HTERT RPE-1 (cell line): ENCODE measurements around the gene ZNF804A.
"Not testable (repeated sequence)": the region's sequence is repeated elsewhere in the genome, so short reads cannot be mapped to it uniquely, and the experiment has no call there.

Source experiments
- in situ Hi-C: fragments of 300-500 bp; cut with MboI; formaldehyde crosslinking; loops from 4 replicates; pipeline ENCODE4 v1.14.3; 2020; ENCODE audit warnings: low sequenced_read_pairs

ZNF804A gene

DNA sequence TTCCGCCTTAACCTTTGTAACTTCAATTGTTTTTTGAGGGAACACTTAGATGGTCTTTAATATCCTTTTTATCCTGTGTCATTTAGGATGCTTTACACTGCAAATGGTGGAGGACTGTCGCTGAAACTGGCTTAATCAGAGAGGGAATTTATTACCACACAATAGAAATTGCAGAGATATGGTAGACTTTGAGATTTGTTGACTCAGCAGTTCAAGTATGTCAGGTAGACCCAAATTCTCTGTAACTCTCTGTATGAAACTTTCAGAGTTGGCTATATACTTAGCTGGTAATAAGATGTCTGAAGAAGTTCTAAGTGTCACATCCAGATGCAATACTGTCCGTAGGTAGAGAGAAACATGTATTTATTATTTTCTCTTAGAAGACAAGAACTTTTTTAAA is 100.1 kb downstream of the ZNF804A start:
- in situ Hi-C loops, result no loop called here

DNA sequence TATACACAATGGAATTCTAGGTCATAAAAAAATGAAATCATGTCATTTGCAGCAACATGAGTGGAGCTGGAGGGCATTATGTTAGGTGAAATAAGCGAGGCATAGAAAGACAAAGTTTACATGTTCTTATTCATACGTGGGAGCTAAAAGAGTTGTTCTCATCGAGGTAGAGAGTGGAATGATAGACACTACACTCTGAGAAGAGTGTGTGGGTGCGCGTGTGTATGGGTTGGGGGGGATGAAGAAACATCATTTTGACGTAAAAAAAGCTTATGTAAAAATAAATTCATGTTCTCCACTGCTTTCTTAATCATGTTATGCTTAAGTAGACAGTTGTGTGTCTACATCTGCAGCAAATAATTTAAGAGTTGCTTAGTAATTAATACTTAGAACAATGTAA is 123.6 kb downstream of the ZNF804A start:
- in situ Hi-C loops, result no loop called here

DNA sequence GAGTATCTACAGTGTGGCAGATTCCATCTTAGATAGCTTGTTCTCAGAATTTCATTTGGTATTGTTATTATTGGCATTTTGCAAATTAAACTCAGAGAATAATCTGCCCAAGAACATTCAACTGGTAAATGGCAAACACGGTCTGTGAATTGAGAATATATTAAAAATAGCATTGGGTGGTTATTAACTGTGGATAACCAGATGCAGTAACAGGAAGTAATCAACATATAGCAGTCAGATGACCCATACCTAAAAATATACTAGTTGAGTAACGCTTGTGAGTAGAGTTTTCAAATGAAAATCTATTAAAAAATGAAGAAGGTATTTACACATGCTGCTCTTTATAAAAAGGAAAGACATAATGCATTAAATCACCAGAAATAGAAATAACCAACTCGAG is 129.5 kb downstream of the ZNF804A start:
- in situ Hi-C loops, result no loop called here

DNA sequence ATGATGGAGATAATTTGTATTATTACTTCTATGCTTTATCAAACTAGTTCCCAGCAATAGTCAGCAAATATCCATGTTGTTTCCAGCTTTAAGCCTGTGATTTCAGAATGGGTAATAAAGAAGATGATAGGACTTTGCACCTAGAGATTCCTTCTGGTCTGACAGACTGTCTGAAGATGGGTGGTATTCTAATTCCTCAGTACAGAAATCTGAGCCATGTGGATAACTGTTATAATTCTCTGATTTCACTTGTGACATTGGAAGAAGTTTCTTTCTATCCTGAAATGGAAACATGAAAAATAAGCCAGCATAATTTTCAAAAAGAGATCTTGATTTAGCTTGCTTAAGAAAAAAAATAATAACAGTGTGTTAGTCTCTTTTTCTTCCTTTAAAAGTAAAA is 130.1 kb downstream of the ZNF804A start:
- in situ Hi-C loops, result no loop called here

DNA sequence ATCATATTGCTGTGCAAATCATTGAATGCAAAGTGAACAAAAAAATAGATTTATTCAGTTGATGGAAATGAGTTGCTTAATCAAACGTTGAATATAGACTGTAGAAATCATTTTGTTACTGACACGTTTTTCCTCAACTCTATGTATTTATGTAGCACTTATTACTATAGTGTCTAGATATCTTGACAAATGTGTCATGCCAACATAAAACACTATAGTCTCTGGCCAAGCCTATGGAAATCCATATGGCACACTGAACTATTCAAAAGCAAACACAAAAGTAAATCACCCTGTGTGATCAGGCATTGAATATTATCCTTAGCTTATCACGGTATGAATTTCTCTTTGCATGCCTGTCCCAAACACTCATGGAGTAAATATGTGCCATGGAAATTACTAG is 131.3 kb downstream of the ZNF804A start:
- in situ Hi-C loops, result no loop called here

DNA sequence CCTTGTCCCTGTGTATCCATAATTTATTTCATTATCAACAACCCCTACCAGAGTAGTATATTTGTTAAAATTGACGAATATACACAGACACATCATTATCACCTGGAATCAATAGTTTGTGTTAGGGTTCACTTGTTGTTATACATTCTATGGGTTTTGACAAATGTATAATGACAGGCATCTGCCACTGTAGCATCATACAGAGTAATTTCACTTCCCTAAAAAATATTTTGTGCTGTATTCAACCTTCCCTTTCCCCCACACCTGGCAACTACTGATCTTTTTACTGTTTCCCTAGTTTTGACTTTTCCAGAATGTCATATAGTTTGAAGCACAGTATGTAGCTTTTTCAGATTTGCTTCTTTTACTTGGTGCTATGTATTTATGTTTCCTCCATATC is 132.0 kb downstream of the ZNF804A start:
- in situ Hi-C loops, result no loop called here

DNA sequence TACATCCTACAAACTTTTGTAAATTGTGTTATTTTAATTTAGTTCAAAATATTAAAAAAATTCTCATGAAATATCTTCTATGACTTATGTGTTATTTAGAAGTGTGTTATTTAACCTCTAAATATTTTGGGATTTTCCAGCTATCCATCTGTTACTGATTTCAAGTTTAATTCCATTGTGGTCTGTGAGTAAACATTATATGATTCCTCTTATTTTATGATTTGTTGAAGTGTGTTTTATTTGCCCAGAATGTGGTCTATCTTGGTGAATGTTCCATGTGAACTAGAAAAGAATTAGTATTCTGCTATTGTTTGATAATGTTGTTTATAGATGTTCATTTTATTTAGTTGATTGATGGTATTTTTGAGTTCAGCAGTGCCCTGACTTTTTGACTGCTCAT is 136.0 kb downstream of the ZNF804A start:
- in situ Hi-C loops, result no loop called here

DNA sequence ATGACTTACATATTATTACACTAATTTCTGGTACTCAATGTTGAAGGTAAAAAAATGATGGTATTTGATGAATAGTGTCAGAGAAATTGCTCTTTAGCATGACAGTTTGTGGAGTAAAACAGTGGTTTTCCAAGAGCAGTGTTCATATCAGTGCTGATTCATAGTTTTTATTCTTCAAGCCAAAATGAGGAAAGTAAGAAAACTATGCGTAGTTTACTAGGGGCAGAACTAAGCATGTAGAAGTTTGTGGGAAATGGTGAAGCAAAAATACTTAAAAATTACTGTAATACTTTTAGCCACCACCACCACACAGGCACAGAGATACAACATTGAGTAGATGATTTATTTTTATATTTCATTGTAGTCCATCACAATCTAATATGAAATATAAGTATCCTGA is 137.3 kb downstream of the ZNF804A start:
- in situ Hi-C loops, result no loop called here

DNA sequence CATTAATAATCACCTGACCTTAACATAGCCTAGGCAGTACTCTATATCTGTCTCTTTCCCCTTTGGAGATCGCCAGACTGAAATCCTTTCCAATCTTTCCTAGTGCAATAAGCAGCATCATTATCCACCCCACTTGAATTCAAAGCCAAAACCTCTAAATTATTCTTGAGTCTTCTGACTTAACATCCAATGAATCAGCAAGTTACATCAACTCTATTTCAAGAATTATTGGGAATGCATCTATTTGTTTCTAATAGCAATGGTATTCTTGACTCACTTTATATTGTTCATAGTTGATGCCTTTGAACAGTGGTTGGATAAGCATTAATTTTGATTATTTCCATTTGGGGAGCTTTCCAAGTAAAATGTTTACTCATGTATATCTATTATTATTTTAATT is 144.8 kb downstream of the ZNF804A start:
- in situ Hi-C loops, result no loop called here

DNA sequence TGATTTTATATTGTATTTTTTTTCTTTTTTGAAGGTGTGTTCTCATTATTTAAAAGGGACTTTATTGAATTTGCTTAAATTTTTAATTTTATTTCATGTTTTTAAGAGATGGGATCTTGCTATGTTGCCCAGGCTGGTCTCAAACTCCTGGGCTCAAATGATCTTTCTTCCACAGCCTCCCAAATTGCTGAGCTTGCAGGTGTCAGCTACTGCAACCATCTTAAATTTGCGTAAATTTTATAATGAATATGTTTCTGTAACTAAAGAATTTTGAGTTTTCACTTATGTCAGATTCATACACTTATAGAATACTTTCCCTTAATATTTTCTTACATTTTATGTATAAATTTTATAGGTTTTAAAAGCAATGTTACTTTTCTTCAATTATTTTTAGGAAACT is 157.8 kb downstream of the ZNF804A start:
- in situ Hi-C loops, result no loop called here

DNA sequence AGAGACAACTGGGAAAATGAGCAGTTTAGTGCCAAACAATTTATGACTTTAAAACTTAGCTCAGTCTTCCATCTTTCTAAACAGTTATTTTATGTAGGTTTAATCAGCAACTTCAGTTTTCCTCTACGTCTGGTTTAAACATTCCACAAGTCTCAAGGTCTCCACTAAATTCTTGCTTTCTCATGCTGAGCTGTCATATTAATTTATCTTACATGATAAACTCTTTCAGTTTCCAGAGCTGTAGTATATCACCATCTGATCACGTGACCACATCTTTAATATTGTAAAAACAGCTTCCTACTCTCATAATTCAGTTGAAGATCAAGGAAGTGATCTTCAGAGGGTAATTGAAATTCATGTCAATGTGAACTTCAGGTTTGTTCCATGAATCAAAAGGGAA is 158.6 kb downstream of the ZNF804A start:
- in situ Hi-C loops, result no loop called here

DNA sequence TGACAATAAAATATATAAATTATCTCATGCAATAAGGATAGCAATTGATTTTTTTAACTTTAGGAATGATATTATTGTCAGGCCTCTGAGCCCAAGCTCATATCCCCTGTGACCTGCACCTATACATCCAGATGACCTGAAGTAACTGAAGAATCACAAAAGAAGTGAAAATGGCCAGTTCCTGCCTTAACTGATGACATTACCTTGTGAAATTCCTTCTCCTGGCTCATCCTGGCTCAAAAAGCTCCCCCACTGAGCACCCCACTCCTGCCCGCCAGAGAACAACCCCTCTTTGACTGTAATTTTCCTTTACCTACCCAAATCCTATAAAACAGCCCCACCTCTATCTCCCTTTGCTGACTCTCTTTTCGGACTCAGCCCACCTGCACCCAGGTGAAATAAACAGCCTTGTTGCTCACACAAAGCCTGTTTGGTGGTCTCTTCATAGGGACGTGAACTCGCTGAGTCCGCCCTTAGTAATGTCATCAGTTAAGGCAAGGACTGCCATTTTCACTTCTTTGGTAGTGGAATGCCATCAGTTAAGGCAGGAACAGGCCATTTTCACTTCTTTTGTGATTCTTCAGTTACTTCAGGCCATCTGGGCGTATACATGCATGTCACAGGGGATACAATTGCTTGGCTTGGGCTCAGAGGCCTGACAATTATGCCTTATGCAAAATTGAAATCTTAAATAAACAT is 161.4 kb downstream of the ZNF804A start:
- in situ Hi-C loops, result not testable (repeated sequence)

DNA sequence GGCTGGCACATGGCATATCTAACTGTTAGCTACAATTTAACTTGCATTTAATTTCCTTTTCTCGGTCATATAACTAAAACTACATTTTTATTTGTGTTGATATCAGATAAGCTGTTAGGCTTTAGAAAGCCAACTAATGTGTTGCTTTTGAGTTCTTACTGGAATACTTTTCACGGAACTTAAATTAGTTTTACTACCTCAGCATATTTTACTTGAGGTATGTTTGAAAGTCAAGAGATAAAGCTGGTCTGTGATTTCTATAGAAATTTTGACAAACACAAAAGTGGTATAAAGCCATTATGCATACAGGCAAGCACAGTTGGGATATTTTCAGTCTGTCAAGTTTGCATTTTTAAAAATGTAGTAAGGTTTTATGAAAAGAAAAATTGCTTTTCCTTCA is 162.6 kb downstream of the ZNF804A start:
- in situ Hi-C loops, result no loop called here

DNA sequence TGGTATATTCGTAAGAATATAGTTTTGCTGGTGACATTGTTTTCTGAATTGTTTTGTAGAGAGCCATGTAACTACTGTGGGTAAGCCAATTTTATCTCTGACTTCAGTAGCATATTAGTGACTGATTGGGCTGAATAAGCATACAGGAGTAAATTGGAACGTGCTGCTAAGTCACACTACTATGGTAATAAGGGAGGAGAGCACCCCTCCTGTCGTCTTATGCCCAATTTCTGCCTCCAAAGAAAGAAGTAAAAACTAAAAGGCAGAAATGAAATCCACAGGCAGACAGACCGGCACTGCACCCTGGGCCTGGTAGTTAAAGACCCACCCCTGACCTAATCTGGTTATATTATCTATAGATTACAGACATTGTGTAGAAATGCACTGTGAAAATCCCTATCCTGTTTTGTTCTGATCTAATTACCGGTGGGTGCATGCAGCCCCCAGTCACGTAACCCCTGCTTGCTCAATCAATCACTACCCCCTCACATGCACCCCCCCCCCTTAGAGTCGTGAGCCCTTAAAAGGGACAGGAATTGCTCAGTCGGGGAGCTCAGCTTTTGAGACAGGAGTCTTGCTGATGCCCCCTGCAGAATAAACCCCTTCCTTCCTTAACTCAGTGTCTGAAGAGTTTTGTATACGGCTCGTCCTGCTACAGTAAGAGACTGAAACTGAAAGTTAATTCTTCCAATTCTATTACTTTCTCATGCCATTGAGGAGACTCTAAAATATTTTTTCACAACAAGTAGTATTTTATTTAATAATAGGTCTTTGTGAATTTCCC is 167.0 kb downstream of the ZNF804A start:
- in situ Hi-C loops, result no loop called here

DNA sequence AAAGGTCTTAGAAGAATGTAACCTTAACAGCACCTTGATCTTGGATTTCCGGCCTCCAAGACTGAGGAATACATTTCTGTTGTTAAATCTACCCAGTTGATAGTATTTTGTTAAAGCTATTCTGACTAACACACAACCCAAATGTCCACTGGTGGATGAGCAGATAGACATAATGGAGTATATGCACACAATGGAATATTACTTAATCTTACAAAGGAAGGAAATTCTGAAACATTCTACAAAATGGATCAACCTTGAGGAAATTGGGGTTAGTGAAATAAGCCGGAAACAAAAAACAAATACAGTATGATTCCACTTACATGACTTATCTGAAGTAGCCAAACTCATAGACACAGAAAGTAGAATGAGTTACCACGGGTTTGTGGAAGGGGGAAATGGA is 168.7 kb downstream of the ZNF804A start:
- in situ Hi-C loops, result no loop called here

DNA sequence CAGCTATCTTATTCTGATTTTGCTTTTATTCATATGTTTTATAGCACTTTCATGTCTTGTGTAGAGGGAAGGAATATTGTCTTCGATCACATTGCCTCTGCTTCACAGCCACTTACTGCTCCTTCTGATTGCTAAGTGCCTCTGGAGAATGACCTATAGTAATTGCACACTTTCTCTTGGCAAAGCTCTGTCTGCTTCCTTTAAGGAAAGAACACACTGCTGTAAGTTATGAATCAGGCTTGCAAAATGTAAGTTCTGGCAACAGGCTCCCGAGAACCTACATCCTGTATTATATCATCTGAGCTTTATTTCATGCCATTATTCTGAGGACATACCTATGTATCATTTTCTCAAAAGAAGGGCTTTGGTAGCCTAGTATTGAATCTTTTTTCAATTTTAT is 170.7 kb downstream of the ZNF804A start:
- in situ Hi-C loops, result no loop called here

DNA sequence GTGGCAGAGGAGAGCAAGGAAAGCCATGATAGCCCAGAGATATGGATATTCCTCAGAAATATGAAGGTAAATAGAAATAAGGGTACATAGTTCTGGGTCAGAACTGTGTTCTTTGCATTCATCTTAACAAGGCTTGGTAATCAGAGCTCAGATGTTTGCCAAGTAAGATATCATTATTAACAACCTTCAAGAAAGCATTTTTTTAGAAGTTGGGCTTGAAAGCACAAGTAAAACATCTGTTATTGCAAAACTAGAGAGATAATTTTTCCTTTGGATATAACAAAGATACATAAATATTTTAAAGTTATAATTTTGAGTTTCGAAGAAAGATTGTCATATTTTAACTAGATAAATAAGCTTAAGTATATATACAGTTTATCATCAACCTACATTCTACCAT is 171.4 kb downstream of the ZNF804A start:
- in situ Hi-C loops, result no loop called here

DNA sequence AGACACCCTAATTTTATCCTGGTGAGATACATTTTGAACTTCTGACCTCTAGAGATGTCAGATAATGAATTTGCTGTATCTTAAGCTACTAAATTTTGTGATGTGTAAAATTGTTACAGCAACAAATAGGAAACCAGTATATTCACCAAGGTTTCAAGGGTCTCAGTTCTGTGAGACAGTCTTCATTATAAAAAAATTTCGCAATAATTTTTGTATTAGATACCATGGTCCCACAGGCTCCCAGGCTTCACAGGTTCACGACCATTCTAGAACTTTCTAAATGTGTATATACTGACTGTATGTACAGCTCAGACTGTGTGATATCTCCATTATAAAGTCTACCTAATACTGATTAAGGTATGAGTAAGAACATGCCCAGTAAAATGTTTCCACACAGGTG is 181.4 kb downstream of the ZNF804A start:
- in situ Hi-C loops, result no loop called here

DNA sequence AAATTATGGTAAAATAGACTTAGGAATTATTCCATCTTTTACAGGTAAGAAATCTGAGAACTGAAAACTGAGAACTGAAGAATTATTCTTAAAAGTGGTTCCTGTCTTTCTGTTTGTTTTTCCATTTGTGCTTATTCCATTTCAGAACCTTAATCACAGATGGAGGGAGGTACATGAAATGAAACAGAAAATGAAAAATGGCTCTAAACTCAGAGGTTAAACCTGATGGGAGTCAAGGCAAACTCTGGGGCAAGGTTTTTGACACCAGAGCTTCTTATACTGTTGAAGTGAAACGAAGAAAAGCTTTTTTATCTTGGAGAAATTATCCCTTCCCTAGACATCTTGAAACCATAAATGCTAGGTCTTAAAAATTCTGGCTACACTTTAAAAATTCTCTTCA is 182.1 kb downstream of the ZNF804A start:
- in situ Hi-C loops, result no loop called here

DNA sequence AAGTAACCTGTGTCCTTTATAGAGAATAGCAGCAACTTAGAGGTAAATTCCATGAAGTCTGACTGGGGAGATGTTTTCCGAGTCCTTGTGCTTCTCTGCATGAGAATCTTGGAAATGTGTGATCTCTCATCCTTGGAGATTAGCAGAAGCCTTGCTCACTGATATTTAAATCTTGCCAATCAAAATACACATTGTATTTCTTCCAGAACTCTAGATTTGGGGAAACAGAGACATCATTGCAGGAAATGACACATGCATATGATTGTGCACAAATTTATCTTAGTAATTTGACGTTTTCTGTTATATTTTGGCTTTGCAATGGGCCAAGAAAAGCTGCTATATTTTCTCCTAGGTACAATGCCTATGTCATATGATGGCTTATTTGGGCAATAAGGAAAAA is 182.6 kb downstream of the ZNF804A start:
- in situ Hi-C loops, result no loop called here

DNA sequence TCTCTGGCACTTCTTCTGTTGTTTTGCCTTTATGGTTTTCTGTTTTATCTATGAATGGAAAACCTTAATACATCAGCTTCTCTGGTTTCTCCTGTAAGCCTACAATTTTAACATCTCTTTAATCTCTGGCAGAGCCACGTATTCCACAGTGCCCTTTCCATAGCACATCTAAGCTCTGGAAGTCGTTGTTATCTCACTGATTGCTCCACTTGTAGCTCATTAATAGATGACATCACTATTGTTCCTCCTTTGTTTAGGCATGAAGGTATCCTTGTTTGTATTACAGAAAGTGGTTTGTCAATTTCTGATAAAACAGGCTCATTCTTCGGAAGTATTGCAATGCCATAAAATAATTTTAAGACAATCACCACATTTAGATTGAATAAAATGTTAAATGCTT is 185.2 kb downstream of the ZNF804A start:
- in situ Hi-C loops, result no loop called here

DNA sequence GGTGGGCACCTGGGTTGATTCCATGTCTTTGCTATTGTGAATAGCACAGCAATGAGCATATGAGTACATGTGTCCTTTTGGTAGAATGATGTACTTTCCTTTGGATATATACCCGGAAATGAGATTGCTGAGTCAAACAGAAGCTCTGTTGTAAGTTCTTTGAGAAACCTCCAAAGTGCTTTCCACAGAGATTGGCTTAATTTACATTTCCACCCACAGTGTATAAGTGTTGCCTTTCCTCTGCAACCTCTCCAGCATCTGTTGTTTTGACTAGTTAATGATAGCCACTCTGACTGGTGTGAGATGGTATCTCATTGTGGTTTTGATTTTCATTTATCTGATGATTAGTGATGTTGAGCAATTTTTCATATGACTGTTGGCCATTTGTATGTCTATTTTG is 194.8 kb downstream of the ZNF804A start:
- in situ Hi-C loops, result no loop called here

DNA sequence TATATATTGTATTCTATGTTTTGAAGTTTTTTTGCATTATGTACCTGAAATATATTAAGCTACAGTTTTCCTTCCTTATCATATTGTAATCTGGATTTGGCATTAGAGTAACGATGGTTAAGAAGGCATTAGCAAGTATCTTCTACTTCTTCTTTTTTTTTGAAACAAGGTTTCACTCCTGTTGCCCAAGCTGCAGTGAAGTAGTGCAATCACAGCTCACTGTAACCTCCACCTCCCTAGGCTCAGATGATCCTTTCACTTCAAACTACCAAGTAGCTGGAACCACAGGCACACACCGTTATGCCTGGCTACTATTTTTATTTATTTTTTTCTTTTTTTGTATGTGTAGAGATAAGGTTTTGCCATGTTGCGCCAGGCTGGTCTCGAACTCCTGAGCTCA is 201.1 kb downstream of the ZNF804A start:
- in situ Hi-C loops, result no loop called here
